ENCODE results near the gene ZBTB8B.
A peak's percentile ranks its signal among the peaks of the same experiment; 100 is the strongest.

The ZBTB8B gene

GRCh38 chr1:32464191-32464715, 619 bp upstream of the ZBTB8B start:
- H3K4me1 ChIP-seq (ENCODE audit: insufficient read depth, poor library complexity, severe bottlenecking) = no peaks in the 10 kb centered on the region
- peak overlapping the region; percentile 55 for H3K4me3 ChIP-seq (ENCODE audit: severe bottlenecking)

GRCh38 chr1:32465578-32465933, 684 bp downstream of the ZBTB8B start:
- DNase-seq (ENCODE audit: low spot score) = no peak
- H3K4me3 ChIP-seq (ENCODE audit: severe bottlenecking) = peak overlapping the region; percentile 55
- TF ChIP-seq CTCF (IDR thresholded peaks at IDR 0.05; ENCODE audit: poor library complexity, severe bottlenecking) = no peak
- no peak overlapping the region for H3K27ac ChIP-seq (ENCODE audit: poor library complexity, severe bottlenecking)
- H3K9me3 ChIP-seq (ENCODE audit: severe bottlenecking) = no peaks in the 10 kb centered on the region
- ATAC-seq (ENCODE audit: low read depth) = no peak
- H3K4me1 ChIP-seq (ENCODE audit: insufficient read depth, poor library complexity, severe bottlenecking) = no peaks in the 10 kb centered on the region
- no peaks in the 10 kb centered on the region for H3K36me3 ChIP-seq (ENCODE audit: low read depth)
- no peaks in the 10 kb centered on the region for H3K27me3 ChIP-seq (ENCODE audit: insufficient read depth, poor library complexity, severe bottlenecking)

More at GRCh38 chr1:32464191-32464715, 619 bp upstream of the ZBTB8B start:
- H3K27me3 ChIP-seq (ENCODE audit: insufficient read depth, poor library complexity, severe bottlenecking) = no peaks in the 10 kb centered on the region
- TF ChIP-seq CTCF (IDR thresholded peaks at IDR 0.05; ENCODE audit: poor library complexity, severe bottlenecking) = no peak
- H3K9me3 ChIP-seq (ENCODE audit: severe bottlenecking) = peaks cover 4% of the 10 kb centered on the region
- ATAC-seq (ENCODE audit: low read depth) (peak; percentile 40; the same call in 2 of the 3 replicates), DNase-seq (ENCODE audit: low spot score) (no peak)
- no peak overlapping the region for H3K27ac ChIP-seq (ENCODE audit: poor library complexity, severe bottlenecking)
- no peaks in the 10 kb centered on the region for H3K36me3 ChIP-seq (ENCODE audit: low read depth)

GRCh38 chr1:32466761-32467160, 1.9 kb downstream of the ZBTB8B start:
- no peak for DNase-seq (ENCODE audit: low spot score)
- ATAC-seq (ENCODE audit: low read depth) = no peak
- TF ChIP-seq CTCF (IDR thresholded peaks at IDR 0.05; ENCODE audit: poor library complexity, severe bottlenecking) = no peak
- H3K36me3 ChIP-seq (ENCODE audit: low read depth) = no peaks in the 10 kb centered on the region
- H3K9me3 ChIP-seq (ENCODE audit: severe bottlenecking) = no peaks in the 10 kb centered on the region
- no peak overlapping the region for H3K27ac ChIP-seq (ENCODE audit: poor library complexity, severe bottlenecking)
- H3K4me1 ChIP-seq (ENCODE audit: insufficient read depth, poor library complexity, severe bottlenecking) = no peaks in the 10 kb centered on the region
- no peaks in the 10 kb centered on the region for H3K27me3 ChIP-seq (ENCODE audit: insufficient read depth, poor library complexity, severe bottlenecking)
- no peak overlapping the region for H3K4me3 ChIP-seq (ENCODE audit: severe bottlenecking)

GRCh38 chr1:32468791-32469190, 3.9 kb downstream of the ZBTB8B start:
- no peak overlapping the region for H3K4me3 ChIP-seq (ENCODE audit: severe bottlenecking)
- no peaks in the 10 kb centered on the region for H3K9me3 ChIP-seq (ENCODE audit: severe bottlenecking)
- no peak overlapping the region for H3K27ac ChIP-seq (ENCODE audit: poor library complexity, severe bottlenecking)
- no peaks in the 10 kb centered on the region for H3K27me3 ChIP-seq (ENCODE audit: insufficient read depth, poor library complexity, severe bottlenecking)
- no peaks in the 10 kb centered on the region for H3K4me1 ChIP-seq (ENCODE audit: insufficient read depth, poor library complexity, severe bottlenecking)
- DNase-seq (ENCODE audit: low spot score) = no peak
- ATAC-seq (ENCODE audit: low read depth) = no peak
- no peaks in the 10 kb centered on the region for H3K36me3 ChIP-seq (ENCODE audit: low read depth)
- TF ChIP-seq CTCF (IDR thresholded peaks at IDR 0.05; ENCODE audit: poor library complexity, severe bottlenecking) = no peak

- Histone ChIP-seq H3K4me1 (ENCODE audit: insufficient read depth, poor library complexity, severe bottlenecking) (no peaks in the 10 kb centered on the region), H3K9me3 (ENCODE audit: severe bottlenecking) (no peaks in the 10 kb centered on the region), H3K27me3 (ENCODE audit: insufficient read depth, poor library complexity, severe bottlenecking) (no peaks in the 10 kb centered on the region), H3K4me3 (ENCODE audit: severe bottlenecking) (no peak overlapping the region), H3K36me3 (ENCODE audit: low read depth) (no peaks in the 10 kb centered on the region), H3K27ac (ENCODE audit: poor library complexity, severe bottlenecking) (no peak overlapping the region)
- ATAC-seq (ENCODE audit: low read depth) (no peak), DNase-seq (ENCODE audit: low spot score) (no peak)
- TF ChIP-seq CTCF (IDR thresholded peaks at IDR 0.05; ENCODE audit: poor library complexity, severe bottlenecking) = no peak
Measured at GRCh38 chr1:32470431-32470830, 5.6 kb downstream of the ZBTB8B start.
